Measurements from ENCODE around the gene SORCS3. TPM values are rescaled to one million over a fixed set of nuclear protein-coding genes. Genes with fewer than 3 reads are reported as not detected.

SORCS3 gene
- total RNA-seq, 1 donor from 2014 or later: not detected

DNA sequence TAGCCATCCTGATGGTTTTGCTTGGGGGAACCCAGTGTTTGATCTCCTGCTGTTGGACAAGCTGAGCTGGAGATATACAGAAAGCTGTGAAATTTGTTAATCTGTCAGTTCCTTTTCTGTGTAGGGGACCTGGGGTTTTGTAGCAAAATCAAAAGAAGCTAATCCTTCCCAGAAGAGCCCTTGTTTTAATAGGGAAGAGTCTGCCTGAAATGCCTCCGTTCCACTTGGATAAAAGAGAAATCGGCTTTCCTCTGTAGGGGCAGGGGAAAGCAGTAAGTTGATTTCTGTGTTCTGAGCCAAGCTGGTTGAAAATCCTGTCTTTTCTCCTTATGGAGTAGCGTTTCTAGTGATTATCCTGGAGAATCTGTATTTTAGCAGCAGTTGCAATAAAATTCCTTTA, 472.6 kb downstream of the SORCS3 start:
- Histone ChIP-seq H3K4me3 (ENCODE audit: low read depth, low read length) (no peak overlapping the region), H3K36me3 (ENCODE audit: control insufficient read depth, insufficient read depth, low read length) (no peaks in the 10 kb centered on the region), H3K27me3 (ENCODE audit: control insufficient read depth, insufficient read depth, low read length) (no peaks in the 10 kb centered on the region)
- no peak for TF ChIP-seq CTCF (IDR thresholded peaks at IDR 0.05; ENCODE audit: insufficient read depth, low read length, severe bottlenecking)
- DNase-seq (ENCODE audit: low read depth) (no peak), FAIRE-seq (no peak)

GRCh38 chr10:105121743-105122142, 480.7 kb downstream of the SORCS3 start:
- no peak for FAIRE-seq
- no peaks in the 10 kb centered on the region for H3K36me3 ChIP-seq (ENCODE audit: control insufficient read depth, insufficient read depth, low read length)
- H3K4me3 ChIP-seq (ENCODE audit: low read depth, low read length): no peak overlapping the region
- DNase-seq (ENCODE audit: low read depth): no peak
- no peak for TF ChIP-seq CTCF (IDR thresholded peaks at IDR 0.05; ENCODE audit: insufficient read depth, low read length, severe bottlenecking)
- H3K27me3 ChIP-seq (ENCODE audit: control insufficient read depth, insufficient read depth, low read length): no peaks in the 10 kb centered on the region

DNA sequence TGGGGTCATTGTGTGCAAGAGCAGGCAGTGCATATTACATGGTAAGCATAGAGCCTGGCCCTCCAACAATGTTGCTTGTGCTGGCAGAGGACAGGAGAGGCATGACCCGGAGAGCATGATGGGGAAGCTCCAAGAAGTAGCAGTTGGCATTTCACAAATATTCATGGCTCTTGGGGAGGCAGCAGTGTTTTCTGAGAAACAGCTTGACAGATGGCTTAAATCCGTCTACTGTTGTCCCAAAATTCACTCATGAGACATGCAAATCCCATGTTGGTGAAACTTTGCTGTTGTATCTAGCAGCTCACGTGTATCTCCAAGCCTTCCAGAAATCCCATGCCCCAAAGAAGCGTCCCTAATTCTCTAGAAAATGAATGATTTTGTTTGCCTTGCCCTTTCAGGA, 487.0 kb downstream of the SORCS3 start:
- Histone ChIP-seq H3K36me3 (ENCODE audit: control insufficient read depth, insufficient read depth, low read length) (no peaks in the 10 kb centered on the region), H3K4me3 (ENCODE audit: low read depth, low read length) (no peak overlapping the region)
- no peak for FAIRE-seq

DNA sequence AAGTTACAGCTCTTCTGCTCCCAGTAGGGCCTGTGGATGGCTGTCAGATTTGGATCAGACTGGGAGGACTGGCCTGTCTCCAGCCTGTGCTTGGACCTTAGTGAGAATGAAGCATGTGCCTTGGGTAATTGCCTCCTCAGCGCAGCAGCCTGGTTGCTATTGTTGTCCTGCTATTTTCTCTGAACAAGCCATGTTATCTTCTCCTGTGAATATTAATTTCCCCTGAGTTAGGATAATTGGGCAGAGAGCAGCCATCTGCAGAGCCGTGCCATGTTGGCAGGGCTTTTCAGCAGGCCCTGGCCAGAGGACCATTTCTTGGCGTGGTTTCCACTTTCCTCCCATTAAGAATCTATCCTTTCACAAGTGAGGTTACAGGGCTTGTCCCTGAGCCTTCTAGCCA, 497.3 kb downstream of the SORCS3 start:
- TF ChIP-seq CTCF (IDR thresholded peaks at IDR 0.05; ENCODE audit: insufficient read depth, low read length, severe bottlenecking): no peak
- H3K36me3 ChIP-seq (ENCODE audit: control insufficient read depth, insufficient read depth, low read length): no peaks in the 10 kb centered on the region
- H3K4me3 ChIP-seq (ENCODE audit: low read depth, low read length): no peak overlapping the region

More for the DNA sequence above, 487.0 kb downstream of the SORCS3 start:
- DNase-seq (ENCODE audit: low read depth): no peak
- H3K27me3 ChIP-seq (ENCODE audit: control insufficient read depth, insufficient read depth, low read length): no peaks in the 10 kb centered on the region
- no peak for TF ChIP-seq CTCF (IDR thresholded peaks at IDR 0.05; ENCODE audit: insufficient read depth, low read length, severe bottlenecking)

GRCh38 chr10:105139363-105139896, 498.3 kb downstream of the SORCS3 start:
- Histone ChIP-seq H3K36me3 (ENCODE audit: control insufficient read depth, insufficient read depth, low read length) (no peaks in the 10 kb centered on the region), H3K4me3 (ENCODE audit: low read depth, low read length) (no peak overlapping the region), H3K27me3 (ENCODE audit: control insufficient read depth, insufficient read depth, low read length) (no peaks in the 10 kb centered on the region)
- FAIRE-seq: no peak
- no peak for DNase-seq (ENCODE audit: low read depth)
- no peak for TF ChIP-seq CTCF (IDR thresholded peaks at IDR 0.05; ENCODE audit: insufficient read depth, low read length, severe bottlenecking)

More for the DNA sequence above, 497.3 kb downstream of the SORCS3 start:
- H3K27me3 ChIP-seq (ENCODE audit: control insufficient read depth, insufficient read depth, low read length): no peaks in the 10 kb centered on the region
- FAIRE-seq (no peak), DNase-seq (ENCODE audit: low read depth) (no peak)

- Histone ChIP-seq H3K4me3 (ENCODE audit: low read depth, low read length) (no peak overlapping the region), H3K36me3 (ENCODE audit: control insufficient read depth, insufficient read depth, low read length) (no peaks in the 10 kb centered on the region), H3K27me3 (ENCODE audit: control insufficient read depth, insufficient read depth, low read length) (no peaks in the 10 kb centered on the region)
- FAIRE-seq (no peak), DNase-seq (ENCODE audit: low read depth) (no peak)
- TF ChIP-seq CTCF (IDR thresholded peaks at IDR 0.05; ENCODE audit: insufficient read depth, low read length, severe bottlenecking): no peak
Observed at GRCh38 chr10:105140600-105140999, 499.5 kb downstream of the SORCS3 start.

Data from bronchial epithelial cell (primary cell).